ENCODE results near the gene CYTL1.

GRCh38 chr4:4974727-4975126 lies 44.5 kb downstream of the CYTL1 start:
- TF ChIP-seq, protein P1, sequence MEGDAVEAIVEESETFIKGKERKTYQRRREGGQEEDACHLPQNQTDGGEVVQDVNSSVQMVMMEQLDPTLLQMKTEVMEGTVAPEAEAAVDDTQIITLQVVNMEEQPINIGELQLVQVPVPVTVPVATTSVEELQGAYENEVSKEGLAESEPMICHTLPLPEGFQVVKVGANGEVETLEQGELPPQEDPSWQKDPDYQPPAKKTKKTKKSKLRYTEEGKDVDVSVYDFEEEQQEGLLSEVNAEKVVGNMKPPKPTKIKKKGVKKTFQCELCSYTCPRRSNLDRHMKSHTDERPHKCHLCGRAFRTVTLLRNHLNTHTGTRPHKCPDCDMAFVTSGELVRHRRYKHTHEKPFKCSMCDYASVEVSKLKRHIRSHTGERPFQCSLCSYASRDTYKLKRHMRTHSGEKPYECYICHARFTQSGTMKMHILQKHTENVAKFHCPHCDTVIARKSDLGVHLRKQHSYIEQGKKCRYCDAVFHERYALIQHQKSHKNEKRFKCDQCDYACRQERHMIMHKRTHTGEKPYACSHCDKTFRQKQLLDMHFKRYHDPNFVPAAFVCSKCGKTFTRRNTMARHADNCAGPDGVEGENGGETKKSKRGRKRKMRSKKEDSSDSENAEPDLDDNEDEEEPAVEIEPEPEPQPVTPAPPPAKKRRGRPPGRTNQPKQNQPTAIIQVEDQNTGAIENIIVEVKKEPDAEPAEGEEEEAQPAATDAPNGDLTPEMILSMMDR (conservative IDR thresholded peaks at IDR 0.05; ENCODE audit: low read depth, low read length), result no peak
- no peak for TF ChIP-seq POLR2A (IDR thresholded peaks at IDR 0.05; ENCODE audit: low read depth, low read length)
